Caco-2 (cell line): ENCODE measurements around the gene LCLAT1. TPM values are rescaled to one million over a fixed set of nuclear protein-coding genes. Genes with fewer than 3 reads are reported as not detected.
"Not testable (repeated sequence)": the region's sequence is repeated elsewhere in the genome, so short reads cannot be mapped to it uniquely, and the experiment has no call there.

Source experiments
- BruUV-seq: library from RNA; stranded (reverse); fragments of 400-500 nt; replicated peaks from 2 replicates; lab custom pipeline; 2021; lab: Mats Ljungman, UMichigan
- CTCF ChIA-PET: fragments of 300-600 bp; sonication (Branson Sonifier 250); formaldehyde crosslinking; loops from one replicate; lab custom pipeline; 2022; ENCODE audit warnings: antibody characterized with exemption; lab: Charles Lee
- POLR2A ChIA-PET: fragments of 300-600 bp; sonication (Branson Sonifier 250); formaldehyde crosslinking; loops from one replicate; lab custom pipeline; 2022; ENCODE audit warnings: antibody characterized with exemption; lab: Charles Lee
- DNase-seq, 2 experiments: peaks; one replicate each; pipeline versions ENCODE4 v3.0.0 to v3.0.0-alpha.2; 2020 to 2022
- H3K27me3 ChIP-seq: replicated peaks from 2 replicates; pipeline ENCODE4 v1.6.0; 2011; ENCODE audit warnings: low read length; ENCODE audit not compliant: control insufficient read depth, insufficient read depth
- H3K36me3 ChIP-seq: 2 replicates; pipeline ENCODE4 v1.5.1; 2011; ENCODE audit warnings: low read length; ENCODE audit not compliant: control insufficient read depth, insufficient read depth
- H3K4me1 ChIP-seq: fragments of 250-450 bp; sonication (Bioruptor Pico); 2 replicates; pipeline ENCODE4 v1.5.1; 2020; ENCODE audit warnings: mild to moderate bottlenecking
- H3K4me3 ChIP-seq: 2 replicates; pipeline ENCODE4 v1.5.1; 2011; ENCODE audit warnings: low read depth, mild to moderate bottlenecking, control low read depth, low read length
- H3K9me3 ChIP-seq: fragments of 250-450 bp; sonication (Bioruptor Pico); 2 replicates; pipeline ENCODE4 v1.5.1; 2020; ENCODE audit warnings: mild to moderate bottlenecking, moderate library complexity
- H3K27ac Mint-ChIP-seq: one replicate; pipeline ENCODE4 v1.8.0; 2022; ENCODE audit warnings: mixed read lengths; ENCODE audit not compliant: unreplicated experiment
- H3K27me3 Mint-ChIP-seq: one replicate; pipeline ENCODE4 v1.8.0; 2022; ENCODE audit warnings: mixed read lengths; ENCODE audit not compliant: insufficient read depth, unreplicated experiment
- H3K36me3 Mint-ChIP-seq: one replicate; pipeline ENCODE4 v1.8.0; 2022; ENCODE audit warnings: mild to moderate bottlenecking, mixed read lengths; ENCODE audit not compliant: insufficient read depth, unreplicated experiment
- H3K4me1 Mint-ChIP-seq: one replicate; pipeline ENCODE4 v1.8.0; 2022; ENCODE audit warnings: low read depth, mixed read lengths; ENCODE audit not compliant: unreplicated experiment
- H3K4me3 Mint-ChIP-seq: one replicate; pipeline ENCODE4 v1.8.0; 2022; ENCODE audit warnings: mild to moderate bottlenecking, moderate library complexity, mixed read lengths; ENCODE audit not compliant: unreplicated experiment
- H3K9me3 Mint-ChIP-seq: one replicate; pipeline ENCODE4 v1.8.0; 2022; ENCODE audit warnings: mixed read lengths; ENCODE audit not compliant: unreplicated experiment
- CTCF ChIP-seq, 2 experiments: fragments of 200-600 bp in 1 of 2; IDR thresholded peaks; 1 replicate in 1 of 2; 2 replicates in 1 of 2; pipeline versions ENCODE4 v1.5.1 to v1.8.0; 2011 to 2022; ENCODE audit warnings: antibody characterized with exemption in 1 of 2, control low read depth in 1 of 2, inconsistent platforms in 1 of 2, low read depth in 1 of 2, low read length in 1 of 2, mild to moderate bottlenecking in 1 of 2, moderate library complexity in 1 of 2; ENCODE audit not compliant: insufficient read depth in 1 of 2, severe bottlenecking in 1 of 2, unreplicated experiment in 1 of 2
- intact Hi-C: fragments of 100-400 bp; cut with micrococcal nuclease; formaldehyde crosslinking; loops from one replicate; pipeline ENCODE4 v1.10.0; 2022; ENCODE audit not compliant: unreplicated experiment
- total RNA-seq: library from RNA; stranded (reverse); gene quantifications from 2 replicates; pipeline ENCODE4 v1.2.3, GENCODE V29; 2022

Gene LCLAT1
- total RNA-seq, 1 experiment from 2014 or later: 52.2 TPM

- intact Hi-C loops: no loop called here
- Histone ChIP-seq H3K27me3 (no peaks in the 10 kb centered on the region), H3K36me3 (no peaks in the 10 kb centered on the region), H3K4me3 (no peak overlapping the region), H3K4me1 (no peaks in the 10 kb centered on the region), H3K9me3 (peaks cover 9% of the 10 kb centered on the region; the same call in 1 of the 2 replicates)
- Mint-ChIP-seq H3K9me3 (peaks cover 34% of the 10 kb centered on the region), H3K27me3 (no peaks in the 10 kb centered on the region), H3K27ac (no peak overlapping the region), H3K4me3 (no peak overlapping the region), H3K36me3 (no peaks in the 10 kb centered on the region), H3K4me1 (no peaks in the 10 kb centered on the region)
- BruUV-seq: no TSS peak
- ChIA-PET CTCF (no interaction called here), POLR2A (no interaction called here)
- no peak for TF ChIP-seq CTCF (IDR thresholded peaks at IDR 0.05; ENCODE audit: insufficient read depth in 1 of 2, low read depth in 1 of 2, low read length in 1 of 2, severe bottlenecking in 1 of 2, unreplicated experiment in 1 of 2)
- DNase-seq: no peak
Measured at GRCh38 chr2:30493440-30493839, 46.4 kb downstream of the LCLAT1 start.

GRCh38 chr2:30495896-30496295, 48.9 kb downstream of the LCLAT1 start:
- H3K4me3 ChIP-seq, H3K36me3 ChIP-seq, H3K4me3 Mint-ChIP-seq, H3K4me1 Mint-ChIP-seq, intact Hi-C loops, BruUV-seq, H3K27ac Mint-ChIP-seq, DNase-seq, H3K27me3 ChIP-seq, H3K4me1 ChIP-seq, POLR2A ChIA-PET, CTCF ChIA-PET, H3K36me3 Mint-ChIP-seq, H3K27me3 Mint-ChIP-seq: not testable (repeated sequence)
- H3K9me3 Mint-ChIP-seq: peaks cover 45% of the 10 kb centered on the region
- peaks cover 21% of the 10 kb centered on the region for H3K9me3 ChIP-seq

- Mint-ChIP-seq H3K4me3 (no peak overlapping the region), H3K36me3 (peaks cover 7% of the 10 kb centered on the region), H3K4me1 (no peaks in the 10 kb centered on the region), H3K27ac (no peak overlapping the region), H3K9me3 (peaks cover 49% of the 10 kb centered on the region), H3K27me3 (no peaks in the 10 kb centered on the region)
- H3K27me3 ChIP-seq: no peaks in the 10 kb centered on the region
- no TSS peak for BruUV-seq
- peaks cover 1% of the 10 kb centered on the region; the same call in 1 of the 2 replicates for H3K36me3 ChIP-seq
- TF ChIP-seq CTCF (IDR thresholded peaks at IDR 0.05; ENCODE audit: insufficient read depth in 1 of 2, low read depth in 1 of 2, low read length in 1 of 2, severe bottlenecking in 1 of 2, unreplicated experiment in 1 of 2): no peak
- intact Hi-C loops: no loop called here
- DNase-seq: no peak
- H3K4me3 ChIP-seq: no peak overlapping the region
- H3K4me1 ChIP-seq: no peaks in the 10 kb centered on the region
- H3K9me3 ChIP-seq: peaks cover 22% of the 10 kb centered on the region
- POLR2A ChIA-PET: no interaction called here
- CTCF ChIA-PET: no interaction called here
Measured at GRCh38 chr2:30499681-30500080, 52.6 kb downstream of the LCLAT1 start.

GRCh38 chr2:30500699-30501098, 53.7 kb downstream of the LCLAT1 start:
- Histone ChIP-seq H3K27me3 (no peaks in the 10 kb centered on the region), H3K36me3 (peaks cover 1% of the 10 kb centered on the region; the same call in 1 of the 2 replicates), H3K4me1 (no peaks in the 10 kb centered on the region), H3K9me3 (peaks cover 22% of the 10 kb centered on the region), H3K4me3 (no peak overlapping the region)
- CTCF ChIA-PET: no interaction called here
- no peak for TF ChIP-seq CTCF (IDR thresholded peaks at IDR 0.05; ENCODE audit: insufficient read depth in 1 of 2, low read depth in 1 of 2, low read length in 1 of 2, severe bottlenecking in 1 of 2, unreplicated experiment in 1 of 2)
- no peaks in the 10 kb centered on the region for H3K4me1 Mint-ChIP-seq
- H3K27ac Mint-ChIP-seq: no peak overlapping the region
- H3K4me3 Mint-ChIP-seq: no peak overlapping the region
- BruUV-seq: no TSS peak
- H3K9me3 Mint-ChIP-seq: peaks cover 43% of the 10 kb centered on the region
- POLR2A ChIA-PET: no interaction called here
- no peaks in the 10 kb centered on the region for H3K27me3 Mint-ChIP-seq
- intact Hi-C loops: no loop called here
- peaks cover 7% of the 10 kb centered on the region for H3K36me3 Mint-ChIP-seq
- no peak for DNase-seq
